ENCODE data around the gene SUPT16H.
"Not testable (repeated sequence)": the region's sequence is repeated elsewhere in the genome, so short reads cannot be mapped to it uniquely, and the experiment has no call there.

SUPT16H gene

DNA sequence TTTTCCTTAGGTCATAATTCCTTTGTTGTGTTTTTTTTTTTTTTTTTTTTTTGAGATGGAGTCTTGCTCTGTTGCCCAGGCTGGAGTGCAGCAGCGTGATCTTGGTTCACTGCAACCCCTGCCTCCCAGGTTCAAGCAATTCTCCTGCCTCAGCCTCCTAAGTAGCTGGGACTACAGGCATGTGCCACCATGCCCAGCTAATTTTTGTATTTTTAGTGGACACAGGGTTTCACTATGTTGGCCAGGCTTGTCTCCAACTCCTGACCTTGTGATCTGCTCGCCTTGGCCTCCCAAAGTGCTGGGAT lies 81.0 kb downstream of the SUPT16H start:
- H3K27ac Mint-ChIP-seq, DNase-seq, H3K4me1 Mint-ChIP-seq, H3K9me3 Mint-ChIP-seq, H3K36me3 Mint-ChIP-seq, H3K4me3 Mint-ChIP-seq, CTCF ChIA-PET: not testable (repeated sequence)
- H3K27me3 Mint-ChIP-seq = peaks cover 55% of the 10 kb centered on the region

DNA sequence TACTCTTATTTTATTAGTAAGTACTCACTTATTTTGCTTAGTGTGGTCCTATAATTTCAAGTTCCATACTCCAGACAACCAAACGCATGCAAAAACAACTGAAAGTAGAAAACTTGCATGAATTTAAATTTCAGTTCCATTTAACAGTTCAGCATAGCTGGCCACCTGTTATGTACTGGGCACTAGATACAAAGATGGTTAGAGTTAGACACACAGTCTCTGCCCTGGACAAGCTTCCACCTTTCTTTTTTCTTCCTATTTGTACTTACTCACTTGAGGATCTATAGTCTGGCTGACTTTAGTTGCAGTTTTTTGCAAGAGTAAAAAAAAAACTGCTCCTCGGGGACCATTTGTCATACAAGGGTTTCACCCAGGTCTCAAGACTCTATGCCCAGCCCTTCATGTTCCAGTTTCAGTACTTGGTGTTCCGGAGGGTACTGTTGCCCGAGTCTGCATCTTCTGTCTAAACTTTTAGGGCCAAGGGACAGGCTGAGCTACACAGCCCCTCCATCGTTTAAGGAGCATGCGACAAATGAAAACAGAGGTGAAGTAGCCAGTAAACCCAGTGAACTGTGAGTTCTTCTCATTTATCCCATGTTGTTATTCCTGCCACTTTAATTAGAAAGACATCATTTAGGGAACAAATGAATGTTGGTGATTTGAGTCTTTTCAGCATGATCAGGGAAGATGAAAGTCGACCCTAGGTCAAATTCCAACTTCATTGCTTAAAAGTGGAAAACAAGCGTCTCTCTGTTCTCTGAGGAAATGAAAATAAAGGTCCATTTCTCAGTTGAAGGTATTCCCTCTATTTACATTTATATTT lies 81.6 kb downstream of the SUPT16H start:
- H3K4me1 Mint-ChIP-seq = peaks cover 8% of the 10 kb centered on the region
- no peak overlapping the region for H3K4me3 Mint-ChIP-seq
- H3K9me3 Mint-ChIP-seq = no peaks in the 10 kb centered on the region
- no peaks in the 10 kb centered on the region for H3K36me3 Mint-ChIP-seq
- H3K27me3 Mint-ChIP-seq = peaks cover 58% of the 10 kb centered on the region
- no peak for DNase-seq
- H3K27ac Mint-ChIP-seq = no peak overlapping the region
- CTCF ChIA-PET = no interaction called here
